ENCODE data around the gene DNTT.

DNTT gene

DNA sequence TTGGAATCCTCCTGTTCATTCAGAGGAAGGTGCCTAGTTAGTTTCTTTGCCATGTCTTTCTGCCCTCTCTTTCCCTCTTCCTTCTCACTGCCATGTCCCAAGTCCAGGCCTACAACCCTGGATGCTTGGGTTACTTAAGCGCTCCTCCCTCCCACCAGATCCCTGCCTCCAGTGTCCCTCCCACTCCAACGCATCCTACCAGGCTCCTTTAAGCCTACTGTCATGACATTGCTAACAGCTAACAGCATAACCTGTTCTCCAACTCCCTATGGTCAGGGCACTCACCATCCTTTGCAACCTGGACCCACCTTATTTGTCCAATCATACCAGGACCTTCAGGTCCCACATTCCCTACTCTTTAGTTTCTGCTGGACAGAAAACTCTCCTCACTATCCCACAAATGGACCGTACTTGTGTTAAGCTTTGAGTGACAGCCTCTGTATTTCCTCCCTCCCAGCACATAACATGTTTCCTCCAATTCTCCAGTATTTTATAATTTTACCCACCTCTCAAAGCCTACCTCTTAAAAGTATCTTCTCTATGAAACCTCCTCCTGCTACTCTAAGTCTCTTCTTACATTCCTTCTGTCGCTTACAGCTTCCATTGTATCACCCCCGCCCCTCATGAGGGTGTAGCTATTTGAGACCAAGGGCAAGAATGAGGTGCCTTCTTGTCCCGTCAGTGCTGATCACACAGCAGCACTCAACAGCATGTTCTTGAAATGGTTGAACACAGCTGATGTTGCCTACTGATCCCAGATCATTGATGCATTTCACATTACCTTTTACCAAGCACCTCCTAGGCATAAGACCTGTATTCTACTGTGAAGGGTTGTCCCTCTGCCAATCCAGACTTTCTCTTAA, 34.6 kb upstream of the DNTT start:
- no peak for DNase-seq (ENCODE audit: extremely low read depth, low read depth)
- TF ChIP-seq, protein P1, sequence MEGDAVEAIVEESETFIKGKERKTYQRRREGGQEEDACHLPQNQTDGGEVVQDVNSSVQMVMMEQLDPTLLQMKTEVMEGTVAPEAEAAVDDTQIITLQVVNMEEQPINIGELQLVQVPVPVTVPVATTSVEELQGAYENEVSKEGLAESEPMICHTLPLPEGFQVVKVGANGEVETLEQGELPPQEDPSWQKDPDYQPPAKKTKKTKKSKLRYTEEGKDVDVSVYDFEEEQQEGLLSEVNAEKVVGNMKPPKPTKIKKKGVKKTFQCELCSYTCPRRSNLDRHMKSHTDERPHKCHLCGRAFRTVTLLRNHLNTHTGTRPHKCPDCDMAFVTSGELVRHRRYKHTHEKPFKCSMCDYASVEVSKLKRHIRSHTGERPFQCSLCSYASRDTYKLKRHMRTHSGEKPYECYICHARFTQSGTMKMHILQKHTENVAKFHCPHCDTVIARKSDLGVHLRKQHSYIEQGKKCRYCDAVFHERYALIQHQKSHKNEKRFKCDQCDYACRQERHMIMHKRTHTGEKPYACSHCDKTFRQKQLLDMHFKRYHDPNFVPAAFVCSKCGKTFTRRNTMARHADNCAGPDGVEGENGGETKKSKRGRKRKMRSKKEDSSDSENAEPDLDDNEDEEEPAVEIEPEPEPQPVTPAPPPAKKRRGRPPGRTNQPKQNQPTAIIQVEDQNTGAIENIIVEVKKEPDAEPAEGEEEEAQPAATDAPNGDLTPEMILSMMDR (IDR thresholded peaks at IDR 0.05; ENCODE audit: low read depth, low read length), result no peak

DNA sequence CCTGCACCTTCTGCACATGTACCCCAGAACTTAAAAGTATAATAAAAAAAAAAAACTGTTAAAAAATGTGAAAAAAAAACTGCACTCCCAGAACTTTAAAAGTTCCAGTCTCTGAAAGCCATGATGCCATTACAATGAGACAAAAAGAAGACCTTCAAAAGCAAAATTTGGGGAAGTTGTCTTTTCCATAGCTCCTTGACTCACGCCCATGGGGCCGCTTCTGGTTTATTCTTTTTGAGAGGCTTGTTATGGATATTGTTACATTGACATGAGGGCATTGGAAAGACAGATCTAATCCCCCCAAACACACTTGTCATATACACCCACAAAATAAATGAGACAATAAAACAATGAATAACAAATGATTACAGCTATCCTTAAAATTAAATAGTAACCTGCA, 33.7 kb upstream of the DNTT start:
- DNase-seq (ENCODE audit: extremely low read depth, low read depth), result no peak
- TF ChIP-seq, protein P1 (IDR thresholded peaks at IDR 0.05; ENCODE audit: low read depth, low read length), result no peak

DNA sequence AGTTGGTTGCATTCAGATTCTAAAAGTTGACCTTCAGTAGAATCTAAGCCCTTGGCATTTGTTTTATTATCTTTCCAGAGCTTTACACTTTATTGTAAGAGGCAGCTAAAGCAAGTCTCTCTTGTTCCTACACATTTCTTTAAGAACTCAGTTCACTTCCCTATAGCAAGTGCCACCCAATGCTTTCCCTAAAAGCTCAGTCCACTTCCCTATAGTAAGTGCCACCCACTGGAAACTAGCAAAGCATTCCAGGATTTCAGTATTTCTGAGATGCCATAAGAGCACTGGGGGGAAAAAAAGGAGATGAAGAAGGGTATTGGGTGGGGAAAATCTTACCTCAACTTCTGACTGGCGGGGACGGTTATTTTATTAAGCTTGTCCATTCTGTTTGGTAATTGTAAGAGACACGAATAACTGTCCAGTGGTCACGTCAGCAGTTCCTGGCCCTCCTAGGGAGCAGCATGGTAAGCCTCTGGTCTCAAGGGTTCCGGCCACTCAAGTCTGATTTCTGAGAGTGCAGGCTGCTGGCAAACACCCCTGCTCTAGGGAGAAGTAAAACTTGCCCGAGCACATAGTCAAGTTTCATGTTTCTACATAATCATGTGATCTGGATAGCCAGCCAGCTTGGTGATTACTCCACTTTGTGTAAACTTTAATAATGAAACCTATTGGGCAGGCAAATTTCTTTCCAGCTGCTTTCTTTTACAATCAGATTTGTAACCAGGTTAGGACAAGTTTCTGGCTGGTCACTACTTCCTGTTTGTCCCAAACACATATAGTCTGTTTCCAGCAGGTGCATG, 33.0 kb upstream of the DNTT start, which contains the start of gene BLNK:
Gene BLNK, minus strand, starts transcription at position 554 of the 800 bp plus-strand sequence. Its CDS starts 171 bp downstream, at position 383.
- TF ChIP-seq, protein P1 (IDR thresholded peaks at IDR 0.05; ENCODE audit: low read depth, low read length), result no peak
- peak; percentile 1 for DNase-seq (ENCODE audit: extremely low read depth, low read depth)

DNA sequence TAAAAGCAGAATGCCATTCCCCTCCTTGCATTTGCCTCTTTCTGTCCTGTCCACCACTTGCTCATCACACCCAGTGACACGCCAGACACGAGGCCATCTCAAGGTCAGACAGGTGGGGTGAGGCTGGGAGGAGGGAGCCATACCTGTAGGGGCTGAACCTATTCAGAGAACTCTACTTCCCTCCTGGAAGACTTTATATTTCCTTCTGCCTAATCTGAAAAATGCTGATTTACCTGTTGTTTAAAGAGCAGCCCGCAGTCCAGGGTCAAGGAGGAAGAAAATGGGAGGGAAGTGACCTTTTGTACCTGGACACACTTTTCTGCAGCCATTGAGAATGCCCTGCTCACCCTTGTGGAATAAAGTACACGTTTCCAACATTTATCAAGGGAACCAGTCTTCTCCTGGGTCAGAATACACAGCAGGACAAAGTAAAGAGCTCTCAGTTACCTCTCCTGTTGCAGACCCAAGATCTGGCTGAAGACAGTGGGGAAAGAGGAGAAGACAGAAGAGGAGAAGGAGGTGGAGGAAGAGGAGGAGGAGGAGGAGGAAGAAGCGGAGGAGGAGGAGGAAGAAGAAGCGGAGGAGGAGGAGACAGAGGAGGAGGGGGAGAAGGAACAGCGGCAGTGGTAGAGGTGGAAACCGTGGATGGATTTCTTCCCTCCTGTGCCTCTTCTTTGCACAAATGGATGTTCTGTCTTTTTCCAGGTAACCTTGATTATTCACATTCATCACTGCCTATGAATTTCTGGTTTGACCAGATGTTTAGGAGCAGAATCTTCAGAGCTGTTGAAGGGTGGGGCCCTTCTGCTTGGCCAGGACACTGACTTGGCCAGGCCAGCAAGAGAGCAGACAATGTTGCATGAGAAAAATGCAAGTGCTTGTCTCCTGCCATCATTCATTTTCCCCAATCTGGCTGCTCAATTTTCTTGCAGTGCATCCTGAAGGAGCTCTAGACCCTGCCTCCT, 31.6 kb upstream of the DNTT start:
- TF ChIP-seq, protein P1 (IDR thresholded peaks at IDR 0.05; ENCODE audit: low read depth, low read length), result no peak
- no peak for DNase-seq (ENCODE audit: extremely low read depth, low read depth)

DNA sequence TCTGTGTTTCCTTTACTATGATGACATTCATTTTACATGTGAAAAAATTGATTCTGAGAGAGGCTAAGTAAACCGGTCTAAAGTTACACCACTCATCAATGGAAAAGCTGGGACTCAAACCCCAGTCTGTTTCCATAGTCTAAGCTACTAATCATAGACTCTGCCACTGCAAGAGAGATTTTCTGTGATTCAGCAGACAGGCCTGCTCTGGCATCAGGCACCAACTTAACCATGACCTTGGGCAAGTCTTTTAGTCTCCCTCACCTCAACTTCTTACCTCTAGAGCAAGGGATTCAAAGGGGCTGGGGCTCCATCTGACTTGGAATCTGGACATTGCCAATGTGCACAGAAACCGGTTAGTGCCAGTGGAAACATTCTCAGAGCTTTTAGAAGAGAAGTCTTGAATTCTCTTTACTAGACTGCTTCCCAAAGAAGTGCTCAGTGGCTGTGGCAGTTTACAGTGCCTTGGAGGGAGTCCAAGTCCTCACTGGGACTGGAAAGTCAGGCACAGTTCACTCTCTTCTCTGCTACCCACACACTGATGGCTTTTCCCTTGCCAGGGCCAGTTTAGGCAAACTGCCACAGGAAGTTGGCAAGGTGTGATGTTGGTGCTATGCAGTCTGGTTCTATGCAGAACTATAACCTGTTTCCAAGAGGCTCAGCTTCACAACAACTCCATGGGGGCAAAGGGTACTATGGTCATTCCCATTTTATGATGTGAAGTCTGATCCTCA, 28.4 kb upstream of the DNTT start:
- no peak for DNase-seq (ENCODE audit: extremely low read depth, low read depth)
- TF ChIP-seq, protein P1 (IDR thresholded peaks at IDR 0.05; ENCODE audit: low read depth, low read length), result no peak

DNA sequence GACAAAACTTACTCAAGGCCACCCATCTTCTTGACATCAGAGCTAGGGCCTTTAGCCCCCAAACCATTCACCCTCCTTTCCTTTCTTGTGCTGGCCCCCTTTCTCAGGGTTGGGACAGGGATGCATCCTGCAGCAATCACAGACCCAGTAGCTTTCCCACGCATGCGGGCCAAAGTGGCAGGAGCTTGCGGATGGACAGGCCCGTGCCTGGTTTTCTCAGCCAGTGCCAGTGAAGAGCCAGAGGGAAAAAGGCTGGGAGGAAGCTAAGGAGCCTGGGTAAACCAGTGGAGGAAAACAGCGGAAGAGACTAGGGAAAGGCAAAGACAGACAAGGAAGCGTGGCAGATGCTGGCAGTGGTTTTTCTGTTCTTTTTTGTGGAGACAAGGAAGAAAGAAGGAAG, 27.8 kb upstream of the DNTT start:
- DNase-seq (ENCODE audit: extremely low read depth, low read depth), result no peak
- TF ChIP-seq, protein P1 (IDR thresholded peaks at IDR 0.05; ENCODE audit: low read depth, low read length), result no peak

All from AG09319 (cell line).